IMR-90 (cell line): ENCODE results near the gene LGALS12. TPM values are rescaled to one million over a fixed set of nuclear protein-coding genes. Genes with fewer than 3 reads are reported as not detected.
A peak's percentile ranks its signal among the peaks of the same experiment; 100 is the strongest.

Experiments used
- ATAC-seq: fragments of 200-7000 bp; cut with Tn5 transposase; 2 replicates; pipeline ENCODE4 v1.9.1; 2020; ENCODE audit warnings: low read depth, mild to moderate bottlenecking, moderate library complexity
- BruUV-seq: library from RNA; stranded (reverse); fragments of 400-500 nt; replicated peaks from 2 replicates; lab custom pipeline; 2021; lab: Mats Ljungman, UMichigan
- CTCF ChIA-PET: fragments of 300-600 bp; formaldehyde crosslinking; extraction: SDS; loops from one replicate; lab custom pipeline; 2021; ENCODE audit warnings: antibody characterized with exemption; lab: Yijun Ruan, JAX
- POLR2A ChIA-PET: fragments of 300-600 bp; sonication (Branson Sonifier 250); formaldehyde crosslinking; loops from one replicate; lab custom pipeline; 2022; ENCODE audit warnings: antibody characterized with exemption; ENCODE audit not compliant: unreplicated experiment; lab: Charles Lee
- DNase-seq: peaks from one replicate; pipeline ENCODE4 v3.0.0; 2013
- H2AFZ ChIP-seq: replicated peaks from 2 replicates; pipeline ENCODE3; 2013; ENCODE audit warnings: low read length, mild to moderate bottlenecking; ENCODE audit not compliant: poor library complexity
- H2AK5ac ChIP-seq: 2 replicates; pipeline ENCODE4 v1.6.1; 2013; ENCODE audit warnings: low read depth, low read length, inconsistent platforms
- H2AK9ac ChIP-seq: replicated peaks from 2 replicates; pipeline ENCODE3; 2013; ENCODE audit warnings: mild to moderate bottlenecking, low read depth, low read length, moderate library complexity; ENCODE audit not compliant: poor library complexity
- H2BK120ac ChIP-seq: 2 replicates; pipeline ENCODE4 v1.6.1; 2013; ENCODE audit warnings: low read depth, low read length, inconsistent platforms
- H2BK15ac ChIP-seq: 3 replicates; pipeline ENCODE4 v1.6.1; 2013; ENCODE audit warnings: low read depth, low read length, inconsistent platforms
- H2BK20ac ChIP-seq: 2 replicates; pipeline ENCODE4 v1.6.1; 2013; ENCODE audit warnings: low read depth, mild to moderate bottlenecking, inconsistent platforms, low read length, moderate library complexity
- H2BK5ac ChIP-seq: 2 replicates; pipeline ENCODE4 v1.6.1; 2013; ENCODE audit warnings: mild to moderate bottlenecking, low read depth, low read length, inconsistent platforms; ENCODE audit not compliant: poor library complexity, severe bottlenecking
- H3K14ac ChIP-seq: replicated peaks from 2 replicates; pipeline ENCODE4 v1.6.1; 2013; ENCODE audit warnings: low read depth, low read length, inconsistent platforms
- H3K18ac ChIP-seq: 2 replicates; pipeline ENCODE4 v1.6.1; 2013; ENCODE audit warnings: low read depth, low read length, control low read depth
- H3K23ac ChIP-seq: 2 replicates; pipeline ENCODE4 v1.6.1; 2013; ENCODE audit warnings: low read depth, low read length, inconsistent platforms
- H3K27ac ChIP-seq: 2 replicates; pipeline ENCODE4 v1.5.1; 2013; ENCODE audit warnings: mild to moderate bottlenecking, control low read depth, low read length; ENCODE audit not compliant: insufficient read depth
- H3K27me3 ChIP-seq: 2 replicates; pipeline ENCODE4 v1.6.1; 2013; ENCODE audit warnings: low read length; ENCODE audit not compliant: control insufficient read depth, insufficient read depth
- H3K36me3 ChIP-seq: 2 replicates; pipeline ENCODE4 v1.6.1; 2013; ENCODE audit warnings: low read length, mixed read lengths; ENCODE audit not compliant: control insufficient read depth, insufficient read depth
- H3K4ac ChIP-seq: 2 replicates; pipeline ENCODE4 v1.6.1; 2013; ENCODE audit warnings: low read depth, low read length, inconsistent platforms
- H3K4me1 ChIP-seq: 2 replicates; pipeline ENCODE4 v1.6.1; 2013; ENCODE audit warnings: low read length, mixed read lengths; ENCODE audit not compliant: control insufficient read depth, insufficient read depth
- H3K4me2 ChIP-seq: 2 replicates; pipeline ENCODE4 v1.6.1; 2013; ENCODE audit warnings: low read depth, mild to moderate bottlenecking, control low read depth, low read length, moderate library complexity
- H3K4me3 ChIP-seq: 2 replicates; pipeline ENCODE4 v1.5.1; 2013; ENCODE audit warnings: low read depth, mild to moderate bottlenecking, control low read depth, low read length, moderate library complexity; ENCODE audit not compliant: insufficient read depth
- H3K56ac ChIP-seq: 2 replicates; pipeline ENCODE4 v1.6.1; 2013; ENCODE audit warnings: low read length, inconsistent platforms; ENCODE audit not compliant: insufficient read depth; ENCODE audit errors: extremely low read depth
- H3K79me1 ChIP-seq, 2 experiments: 2 replicates each; pipeline ENCODE4 v1.6.1; 2013; ENCODE audit warnings: low read length in 2 of 2, inconsistent platforms in 1 of 2, low read depth in 1 of 2
- H3K9ac ChIP-seq: 2 replicates; pipeline ENCODE4 v1.6.1; 2013; ENCODE audit warnings: low read depth, low read length, control low read depth
- H3K9me1 ChIP-seq: 2 replicates; pipeline ENCODE4 v1.6.1; 2013; ENCODE audit warnings: low read length, inconsistent platforms; ENCODE audit not compliant: insufficient read depth
- H3K9me3 ChIP-seq: 2 replicates; pipeline ENCODE4 v1.6.1; 2013; ENCODE audit warnings: low read length; ENCODE audit not compliant: control insufficient read depth, insufficient read depth
- H4K20me1 ChIP-seq: 2 replicates; pipeline ENCODE4 v1.6.1; 2013; ENCODE audit warnings: low read length, inconsistent platforms; ENCODE audit not compliant: insufficient read depth
- H4K5ac ChIP-seq: 2 replicates; pipeline ENCODE4 v1.6.1; 2013; ENCODE audit warnings: mild to moderate bottlenecking, low read depth, low read length, control low read depth
- H4K8ac ChIP-seq, 2 experiments: 2 replicates each; pipeline ENCODE4 v1.6.1; 2013; ENCODE audit warnings: low read depth in 2 of 2, low read length in 2 of 2, control low read depth in 1 of 2, inconsistent platforms in 1 of 2
- H4K91ac ChIP-seq: 2 replicates; pipeline ENCODE4 v1.6.1; 2013; ENCODE audit warnings: low read depth, low read length, inconsistent platforms; ENCODE audit not compliant: insufficient read depth
- BHLHE40 ChIP-seq: fragments of 150-350 bp; IDR thresholded peaks from 2 replicates; pipeline ENCODE4 v1.6.1; 2016; ENCODE audit warnings: mild to moderate bottlenecking, low read depth, low read length
- CEBPB ChIP-seq: IDR thresholded peaks from 2 replicates; pipeline ENCODE4 v1.6.1; 2012; ENCODE audit warnings: low read depth, low read length, improper control_type of control experiment
- CHD1 ChIP-seq: IDR thresholded peaks from 2 replicates; pipeline ENCODE4 v1.6.1; 2012; ENCODE audit warnings: low read depth, low read length, improper control_type of control experiment
- CTCF ChIP-seq: conservative IDR thresholded peaks from 2 replicates; pipeline ENCODE4 v1.5.1; 2012; ENCODE audit warnings: mild to moderate bottlenecking, low read depth, low read length, improper control_type of control experiment
- ELK1 ChIP-seq: fragments of 150-350 bp; IDR thresholded peaks from 2 replicates; pipeline ENCODE4 v1.6.1; 2016; ENCODE audit warnings: low read depth, mild to moderate bottlenecking, low read length, moderate library complexity, borderline replicate concordance
- FOS ChIP-seq: fragments of 150-350 bp; IDR thresholded peaks from 2 replicates; pipeline ENCODE4 v1.6.1; 2016; ENCODE audit warnings: low read depth, low read length
- MAFK ChIP-seq: IDR thresholded peaks from 2 replicates; pipeline ENCODE4 v1.6.1; 2012; ENCODE audit warnings: low read depth, low read length, improper control_type of control experiment
- MAZ ChIP-seq: IDR thresholded peaks from 2 replicates; pipeline ENCODE4 v1.6.1; 2012; ENCODE audit warnings: low read depth, mild to moderate bottlenecking, low read length, improper control_type of control experiment, moderate library complexity, borderline replicate concordance
- MXI1 ChIP-seq: IDR thresholded peaks from 2 replicates; pipeline ENCODE4 v1.6.1; 2012; ENCODE audit warnings: low read depth, mild to moderate bottlenecking, low read length, moderate library complexity, borderline replicate concordance
- NFE2L2 ChIP-seq: fragments of 150-350 bp; IDR thresholded peaks from 2 replicates; pipeline ENCODE4 v1.6.1; 2016; ENCODE audit warnings: low read depth, mild to moderate bottlenecking, low read length
- POLR2A ChIP-seq: IDR thresholded peaks from 2 replicates; pipeline ENCODE4 v1.6.1; 2012; ENCODE audit warnings: mild to moderate bottlenecking, low read depth, low read length
- RAD21 ChIP-seq: IDR thresholded peaks from 2 replicates; pipeline ENCODE4 v1.6.1; 2012; ENCODE audit warnings: low read length, improper control_type of control experiment
- RCOR1 ChIP-seq: IDR thresholded peaks from 2 replicates; pipeline ENCODE4 v1.6.1; 2012; ENCODE audit warnings: mild to moderate bottlenecking, low read length, improper control_type of control experiment; ENCODE audit not compliant: insufficient replicate concordance
- RFX5 ChIP-seq: IDR thresholded peaks from 2 replicates; pipeline ENCODE4 v1.8.0; 2012; ENCODE audit warnings: low read depth, mild to moderate bottlenecking, low read length, moderate library complexity
- SMC3 ChIP-seq: fragments of 150-350 bp; IDR thresholded peaks from 2 replicates; pipeline ENCODE4 v1.6.1; 2016; ENCODE audit warnings: low read depth, mild to moderate bottlenecking, antibody characterized with exemption, low read length, moderate library complexity
- USF2 ChIP-seq: fragments of 150-350 bp; IDR thresholded peaks from 2 replicates; pipeline ENCODE4 v1.6.1; 2017; ENCODE audit warnings: mild to moderate bottlenecking, antibody characterized with exemption, low read length, low read depth
- WGBS, 2 experiments: methylation state at CpG; one replicate each; pipeline versions ENCODE4 v1.1.5 to v1.1.7; 2013; ENCODE audit warnings: missing lambda C conversion rate in 2 of 2; ENCODE audit not compliant: insufficient read length in 1 of 2; ENCODE audit errors: extremely low coverage in 2 of 2; 5-methylcytosine and 5-hydroxymethylcytosine counted together
- dilution Hi-C: fragments of 300-500 bp; cut with HindIII; formaldehyde crosslinking; loops from one replicate; pipeline ENCODE4 v1.14.3; 2018; ENCODE audit warnings: low sequenced_read_pairs; ENCODE audit not compliant: unreplicated experiment
- in situ Hi-C: fragments of 300-500 bp; cut with MboI; formaldehyde crosslinking; loops from 3 replicates; pipeline ENCODE4 v1.14.3; 2019; ENCODE audit warnings: low sequenced_read_pairs, inconsistent platforms, mixed read lengths
- intact Hi-C: fragments of 100-400 bp; cut with micrococcal nuclease; formaldehyde crosslinking; loops from 2 replicates; pipeline ENCODE4 v1.10.0; 2022
- polyA plus RNA-seq, 3 experiments: library from polyadenylated mRNA; depleted of rRNA; stranded (reverse); fragments of >200 nt; gene quantifications; 2 replicates each; pipeline ENCODE4 v1.2.3, GENCODE V29; 2012; ENCODE audit warnings: low replicate concordance in 1 of 3
- total RNA-seq: library from RNA; depleted of rRNA; stranded (reverse); fragments of >200 nt; gene quantifications from 2 replicates; pipeline ENCODE4 v1.2.3, GENCODE V29; 2012

Gene LGALS12
- total and polyA plus RNA-seq, 2 of the 4 experiments (the other 2 are of a cell fraction): not detected

GRCh38 chr11:63564784-63565350, 59.0 kb downstream of the LGALS12 start:
- H3K4me2 ChIP-seq: no peak overlapping the region
- H3K36me3 ChIP-seq: no peaks in the 10 kb centered on the region
- DNase-seq: no peak
- CTCF ChIA-PET: no interaction called here
- H3K4ac ChIP-seq: no peak overlapping the region
- no CpG with 5 or more reads among the region's 4 CpGs for WGBS, 2 experiments
- no peak overlapping the region for H2BK15ac ChIP-seq
- peak overlapping the region; percentile 37 for H2AFZ ChIP-seq
- TF ChIP-seq BHLHE40 (no peak), RCOR1 (no peak), CTCF (no peak), RAD21 (no peak), CHD1 (no peak), FOS (no peak), USF2 (no peak), MAFK (no peak), ELK1 (no peak), MAZ (no peak), SMC3 (no peak), RFX5 (no peak), CEBPB (no peak), POLR2A (no peak), NFE2L2 (no peak), MXI1 (no peak)
- dilution Hi-C loops (no loop called here), in situ Hi-C loops (no loop called here), intact Hi-C loops (no loop called here)
- H3K14ac ChIP-seq: no peak overlapping the region
- POLR2A ChIA-PET: no interaction called here
- peaks cover 3% of the 10 kb centered on the region; the same call in 1 of the 2 replicates for H3K9me1 ChIP-seq
- H3K9me3 ChIP-seq: no peaks in the 10 kb centered on the region
- no peak overlapping the region for H3K9ac ChIP-seq
- ATAC-seq: no peak
- H4K20me1 ChIP-seq: no peaks in the 10 kb centered on the region
- no peak overlapping the region for H2AK9ac ChIP-seq
- no TSS peak for BruUV-seq
- H2BK5ac ChIP-seq: no peak overlapping the region
- H4K5ac ChIP-seq: no peak overlapping the region
- H3K27me3 ChIP-seq: peaks cover 21% of the 10 kb centered on the region
- no peak overlapping the region for H3K18ac ChIP-seq
- H4K8ac ChIP-seq: no peak overlapping the region
- H3K4me1 ChIP-seq: peaks cover 3% of the 10 kb centered on the region; the same call in 1 of the 2 replicates
- no peak overlapping the region for H3K4me3 ChIP-seq
- no peak overlapping the region for H2BK20ac ChIP-seq
- no peak overlapping the region for H2AK5ac ChIP-seq
- H3K56ac ChIP-seq: no peak overlapping the region
- no peaks in the 10 kb centered on the region for H3K79me1 ChIP-seq
- H3K27ac ChIP-seq: no peak overlapping the region
- H2BK120ac ChIP-seq: no peak overlapping the region
- no peak overlapping the region for H4K91ac ChIP-seq
- H3K23ac ChIP-seq: no peak overlapping the region
